ENCODE measurements around the gene NXPH3. TPM values are rescaled to one million over a fixed set of nuclear protein-coding genes. Genes with fewer than 3 reads are reported as not detected.

The NXPH3 gene
- total and polyA plus RNA-seq, 9 of the 15 experiments (the other 6 are each of a cell fraction or from before 2014, with no cell fraction given): 0.04 to 0.27 (median 0.07) TPM; not detected in 2

DNA sequence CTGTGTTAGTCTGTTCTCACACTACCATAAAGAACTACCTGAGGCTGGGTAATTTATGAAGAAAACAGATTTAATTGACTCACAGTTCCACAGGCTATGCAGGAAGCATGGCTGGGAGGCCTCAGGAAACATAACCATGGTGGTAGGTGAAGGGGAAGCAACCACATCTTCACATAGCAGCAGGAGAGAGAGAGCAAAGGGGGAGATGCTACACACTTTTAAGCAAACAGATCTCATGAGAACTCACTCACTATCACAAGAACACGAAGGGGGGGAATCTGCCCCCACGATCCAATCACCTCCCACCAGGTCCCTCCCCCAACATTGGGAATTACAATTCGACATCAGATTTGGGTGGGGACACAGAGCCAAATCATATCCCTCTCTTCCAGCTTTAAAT is 31.8 kb upstream of the NXPH3 start (continued):
- TF ChIP-seq CHD7 (IDR thresholded peaks at IDR 0.05; ENCODE audit: low read depth, low read length) (no peak), NFYB (IDR thresholded peaks at IDR 0.05; ENCODE audit: extremely low read depth, insufficient read length) (no peak)

Data from K562 (cell line).